HCT116 (cell line): Measurements from ENCODE around the gene PRRX2. TPM values are rescaled to one million over a fixed set of nuclear protein-coding genes. Genes with fewer than 3 reads are reported as not detected.

Source experiments
- ATAC-seq: fragments of 200-7000 bp; cut with Tn5 transposase; 2 replicates; pipeline ENCODE4 v1.9.1; 2020; ENCODE audit warnings: mild to moderate bottlenecking, moderate library complexity
- BruUV-seq: library from RNA; stranded (reverse); fragments of 400-500 nt; replicated peaks from 2 replicates; lab custom pipeline; 2021; lab: Mats Ljungman, UMichigan
- CTCF ChIA-PET: fragments of 300-600 bp; sonication (Branson Sonifier 250); formaldehyde crosslinking; loops from one replicate; lab custom pipeline; 2021; ENCODE audit warnings: antibody characterized with exemption; lab: Charles Lee
- POLR2A ChIA-PET: fragments of 300-600, 350-600 bp; sonication (Branson Sonifier 250); formaldehyde crosslinking; loops from one replicate; lab custom pipeline; 2021; ENCODE audit warnings: antibody characterized with exemption; lab: Charles Lee
- RAD21 ChIA-PET, 2 experiments: fragments of 300-600 bp; sonication (Branson Sonifier 250); formaldehyde crosslinking; loops; one replicate each; lab custom pipeline; 2023; ENCODE audit warnings: low total read pairs in 2 of 2; ENCODE audit not compliant: uncharacterized antibody in 2 of 2, unreplicated experiment in 2 of 2, low non-redundant PET in 1 of 2; lab: Charles Lee
- DNase-seq: peaks from one replicate; pipeline ENCODE4 v3.0.0-alpha.2; 2010; ENCODE audit warnings: low read depth, low spot score
- H2AFZ ChIP-seq: fragments of 200-600 bp; shearing (Covaris generic), sonication (generic); 2 replicates; pipeline ENCODE4 v1.6.1; 2017; ENCODE audit warnings: low read depth, mixed run types, mixed read lengths, antibody characterized with exemption, low read length; ENCODE audit not compliant: poor library complexity, severe bottlenecking
- H3K27ac ChIP-seq: 2 replicates; pipeline ENCODE4 v1.5.1; 2012; ENCODE audit warnings: low read depth, low read length
- H3K27me3 ChIP-seq: fragments of 200-600 bp; sonication (generic); 2 replicates; pipeline ENCODE4 v1.6.1; 2016; ENCODE audit warnings: mixed run types, low read length, mixed read lengths; ENCODE audit not compliant: insufficient read depth
- H3K36me3 ChIP-seq, 2 experiments: fragments of 200-500 bp in 1 of 2; fragments of 200-600 bp in 1 of 2; sonication (Bioruptor generic) in 1 of 2; sonication (generic) in 1 of 2; 2 replicates each; pipeline versions ENCODE4 v1.5.1 to v1.6.1; 2014 to 2016; ENCODE audit warnings: low read length in 2 of 2, inconsistent platforms in 1 of 2, mixed read lengths in 1 of 2, mixed run types in 1 of 2; ENCODE audit not compliant: insufficient read depth in 2 of 2, control insufficient read depth in 1 of 2
- H3K4me1 ChIP-seq, 2 experiments: fragments of 200-600 bp in 1 of 2; sonication (generic) in 1 of 2; 2 replicates each; pipeline versions ENCODE4 v1.5.1 to v1.6.1; 2012 to 2017; ENCODE audit warnings: low read length in 2 of 2, inconsistent platforms in 1 of 2, mild to moderate bottlenecking in 1 of 2, mixed read lengths in 1 of 2, mixed run types in 1 of 2, moderate library complexity in 1 of 2; ENCODE audit not compliant: insufficient read depth in 2 of 2, control insufficient read depth in 1 of 2
- H3K4me2 ChIP-seq: fragments of 200-600 bp; sonication (generic); 2 replicates; pipeline ENCODE4 v1.6.1; 2017; ENCODE audit warnings: mixed run types, low read length, mixed read lengths
- H3K4me3 ChIP-seq, 2 experiments: fragments of 200-600 bp in 1 of 2; sonication (generic) in 1 of 2; replicated peaks in 1 of 2; 2 replicates each; pipeline ENCODE4 v1.5.1; 2011 to 2016; ENCODE audit warnings: low read length in 2 of 2, control low read depth in 1 of 2, low read depth in 1 of 2, mild to moderate bottlenecking in 1 of 2, mixed read lengths in 1 of 2, mixed run types in 1 of 2
- H3K79me2 ChIP-seq: fragments of 200-600 bp; sonication (generic); 2 replicates; pipeline ENCODE4 v1.6.1; 2017; ENCODE audit warnings: mild to moderate bottlenecking, mixed run types, low read length, moderate library complexity, mixed read lengths; ENCODE audit not compliant: insufficient read depth
- H3K9ac ChIP-seq: fragments of 200-600 bp; sonication (generic); 2 replicates; pipeline ENCODE4 v1.6.1; 2016; ENCODE audit warnings: low read length, mixed read lengths
- H3K9me2 ChIP-seq: fragments of 200-600 bp; sonication (generic), shearing (Covaris generic); 2 replicates; pipeline ENCODE4 v1.6.1; 2017; ENCODE audit warnings: mixed run types, mild to moderate bottlenecking, moderate library complexity; ENCODE audit not compliant: insufficient read depth
- H3K9me3 ChIP-seq, 2 experiments: fragments of 200-500 bp in 1 of 2; fragments of 200-600 bp in 1 of 2; sonication (Bioruptor generic) in 1 of 2; sonication (generic) in 1 of 2; 2 replicates each; pipeline ENCODE4 v1.6.1; 2014 to 2017; ENCODE audit warnings: low read length in 2 of 2, mixed read lengths in 2 of 2, inconsistent platforms in 1 of 2, low read depth in 1 of 2, mild to moderate bottlenecking in 1 of 2, mixed run types in 1 of 2, moderate library complexity in 1 of 2; ENCODE audit not compliant: control insufficient read depth in 1 of 2, insufficient read depth in 1 of 2
- H4K20me1 ChIP-seq: fragments of 200-600 bp; sonication (generic), shearing (Covaris generic); 2 replicates; pipeline ENCODE4 v1.6.1; 2017; ENCODE audit warnings: mixed run types, mild to moderate bottlenecking, moderate library complexity; ENCODE audit not compliant: insufficient read depth
- ATF3 ChIP-seq: IDR thresholded peaks from 2 replicates; pipeline ENCODE4 v1.6.1; 2012
- CBX3 ChIP-seq: IDR thresholded peaks from 2 replicates; pipeline ENCODE4 v1.6.1; 2012; ENCODE audit warnings: low read depth
- CTCF ChIP-seq, 3 experiments: fragments of 200-600 bp in 1 of 3; sonication (generic) in 1 of 3; IDR thresholded peaks in 2 of 3; conservative IDR thresholded peaks in 1 of 3; 2 replicates each; pipeline ENCODE4 v1.5.1; 2012 to 2017; ENCODE audit warnings: low read depth in 2 of 3, low read length in 2 of 3, antibody characterized with exemption in 1 of 3, borderline replicate concordance in 1 of 3, control low read depth in 1 of 3, mild to moderate bottlenecking in 1 of 3, mixed read lengths in 1 of 3, mixed run types in 1 of 3, moderate library complexity in 1 of 3; ENCODE audit not compliant: insufficient read depth in 1 of 3
- EGR1 ChIP-seq: IDR thresholded peaks from 2 replicates; pipeline ENCODE4 v1.6.1; 2012; ENCODE audit warnings: low read depth
- ELF1 ChIP-seq: IDR thresholded peaks from 2 replicates; pipeline ENCODE4 v1.6.1; 2012; ENCODE audit warnings: low read depth, borderline replicate concordance
- EZH2 ChIP-seq: fragments of 200-600 bp; sonication (generic); IDR thresholded peaks from 2 replicates; pipeline ENCODE4 v1.6.1; 2017; ENCODE audit warnings: antibody characterized with exemption, mixed run types
- EZH2phosphoT487 ChIP-seq: fragments of 200-600 bp; IDR thresholded peaks from 2 replicates; pipeline ENCODE4 v1.6.1; 2018; ENCODE audit warnings: antibody characterized with exemption, borderline replicate concordance
- JUND ChIP-seq: IDR thresholded peaks from 2 replicates; pipeline ENCODE4 v1.6.1; 2012
- POLR2A ChIP-seq: IDR thresholded peaks from 2 replicates; pipeline ENCODE4 v1.7.0; 2011; ENCODE audit warnings: borderline replicate concordance; ENCODE audit not compliant: insufficient read depth, insufficient read length; ENCODE audit errors: extremely low read depth
- SRF ChIP-seq: IDR thresholded peaks from 2 replicates; pipeline ENCODE4 v1.6.1; 2012; ENCODE audit warnings: low read depth
- TCF7L2 ChIP-seq: IDR thresholded peaks from 2 replicates; pipeline ENCODE4 v1.7.0; 2011; ENCODE audit warnings: borderline replicate concordance, inconsistent platforms; ENCODE audit not compliant: insufficient read depth, insufficient read length; ENCODE audit errors: extremely low read depth
- ZBTB33 ChIP-seq: IDR thresholded peaks from 2 replicates; pipeline ENCODE4 v1.6.1; 2011; ENCODE audit warnings: mild to moderate bottlenecking, low read length, moderate library complexity; ENCODE audit not compliant: insufficient replicate concordance; ENCODE audit errors: extremely low read depth
- intact Hi-C: fragments of 100-400 bp; cut with micrococcal nuclease; formaldehyde crosslinking; loops from 2 replicates; pipeline ENCODE4 v1.10.0; 2022
- total RNA-seq: library from RNA; stranded (reverse); gene quantifications from one replicate; pipeline ENCODE4 v1.2.1, GENCODE V29; 2021; ENCODE audit not compliant: unreplicated experiment

Gene PRRX2
- total RNA-seq, 1 experiment from 2014 or later, result 25.5 TPM

GRCh38 chr9:129632460-129632859 lies 33.0 kb upstream of the PRRX2 start:
- intact Hi-C loops, result no loop called here
- TF ChIP-seq CTCF (IDR thresholded peaks at IDR 0.05 in 2 of 3, conservative IDR thresholded peaks at IDR 0.05 in 1 of 3; ENCODE audit: borderline replicate concordance in 1 of 3, insufficient read depth in 1 of 3, low read depth in 2 of 3, low read length in 2 of 3) (no peak), TCF7L2 (no peak), CBX3 (no peak)
- no peaks in the 10 kb centered on the region for H3K9me2 ChIP-seq
- BruUV-seq, result no TSS peak
- H3K27me3 ChIP-seq, result no peaks in the 10 kb centered on the region
- H3K4me1 ChIP-seq, result peaks cover 6 to 17% of the 10 kb centered on the region in 2 experiments
- ChIA-PET POLR2A (no interaction called here), RAD21 (no interaction called here), CTCF (interaction anchor here (1.2 kb wide), 1 partner anchor 10 kb away, joined by 3 read pairs; no protein-coding TSS in a partner anchor)
- H3K9ac ChIP-seq, result no peak overlapping the region
- no peak for DNase-seq
- no peak overlapping the region for H3K4me2 ChIP-seq
- H3K9me3 ChIP-seq, result no peaks in the 10 kb centered on the region
- H3K36me3 ChIP-seq, result peaks cover 42 to 75% of the 10 kb centered on the region in 2 experiments
- no peak overlapping the region for H2AFZ ChIP-seq
- H3K79me2 ChIP-seq, result peaks cover 90% of the 10 kb centered on the region
- H3K4me3 ChIP-seq, result no peak overlapping the region
- no peak for ATAC-seq
- H4K20me1 ChIP-seq, result peaks cover 16% of the 10 kb centered on the region; the same call in 1 of the 2 replicates
- H3K27ac ChIP-seq, result no peak overlapping the region

- intact Hi-C loops, result no loop called here
Observed at GRCh38 chr9:129633207-129633606, 32.2 kb upstream of the PRRX2 start.

More at GRCh38 chr9:129633207-129633606, 32.2 kb upstream of the PRRX2 start:
- no peak overlapping the region for H3K4me2 ChIP-seq
- H3K27ac ChIP-seq, result no peak overlapping the region
- H3K4me3 ChIP-seq, result no peak overlapping the region
- TF ChIP-seq EGR1 (no peak), JUND (no peak), CTCF (IDR thresholded peaks at IDR 0.05 in 2 of 3, conservative IDR thresholded peaks at IDR 0.05 in 1 of 3; ENCODE audit: borderline replicate concordance in 1 of 3, insufficient read depth in 1 of 3, low read depth in 2 of 3, low read length in 2 of 3) (no peak), ELF1 (no peak), EZH2 (no peak), TCF7L2 (no peak), EZH2phosphoT487 (no peak), ATF3 (no peak), SRF (no peak), CBX3 (no peak), POLR2A (no peak), ZBTB33 (no peak)
- no peaks in the 10 kb centered on the region for H3K9me2 ChIP-seq
- ChIA-PET RAD21 (no interaction called here), CTCF (interaction anchor here (1.0 to 1.2 kb wide), 2 partner anchors 8 to 9 kb away, joined by 3 read pairs; no protein-coding TSS in a partner anchor), POLR2A (no interaction called here)
- no peaks in the 10 kb centered on the region for H3K27me3 ChIP-seq
- no TSS peak for BruUV-seq
- H3K79me2 ChIP-seq, result peaks cover 83% of the 10 kb centered on the region
- no peak overlapping the region for H2AFZ ChIP-seq
- H3K4me1 ChIP-seq, result peaks cover 0 to 10% of the 10 kb centered on the region in 2 experiments; a peak in 1 of 4 replicates
- no peak for DNase-seq
- no peak overlapping the region for H3K9ac ChIP-seq
- no peak for ATAC-seq
- H4K20me1 ChIP-seq, result peaks cover 11% of the 10 kb centered on the region; the same call in 1 of the 2 replicates
- H3K9me3 ChIP-seq, result no peaks in the 10 kb centered on the region
- peaks cover 37 to 71% of the 10 kb centered on the region in 2 experiments for H3K36me3 ChIP-seq
